Stomach (tissue), 4 donors: Measurements from ENCODE around the gene CLRN3.

Experiments used
- EP300 ChIP-seq: sonication (generic); formaldehyde crosslinking; IDR thresholded peaks from one replicate; pipeline ENCODE4 v1.6.1; 2017; ENCODE audit warnings: antibody characterized with exemption
- POLR2AphosphoS5 ChIP-seq, 3 donors: sonication (generic); formaldehyde crosslinking; IDR thresholded peaks; one replicate each; pipeline ENCODE4 v1.6.1; 2016; ENCODE audit warnings: antibody characterized with exemption in 3 of 3
- TF ChIP-seq, protein P1 (sequence below), 7 experiments: fragments of 450-650 bp in 4 of 7; fragments of 200-600 bp in 3 of 7; sonication (generic) in 3 of 7; IDR thresholded peaks; one replicate each; pipeline ENCODE4 v1.5.1; 2016 to 2019; ENCODE audit warnings: antibody characterized with exemption in 7 of 7, control low read depth in 2 of 7, mild to moderate bottlenecking in 1 of 7

DNA sequence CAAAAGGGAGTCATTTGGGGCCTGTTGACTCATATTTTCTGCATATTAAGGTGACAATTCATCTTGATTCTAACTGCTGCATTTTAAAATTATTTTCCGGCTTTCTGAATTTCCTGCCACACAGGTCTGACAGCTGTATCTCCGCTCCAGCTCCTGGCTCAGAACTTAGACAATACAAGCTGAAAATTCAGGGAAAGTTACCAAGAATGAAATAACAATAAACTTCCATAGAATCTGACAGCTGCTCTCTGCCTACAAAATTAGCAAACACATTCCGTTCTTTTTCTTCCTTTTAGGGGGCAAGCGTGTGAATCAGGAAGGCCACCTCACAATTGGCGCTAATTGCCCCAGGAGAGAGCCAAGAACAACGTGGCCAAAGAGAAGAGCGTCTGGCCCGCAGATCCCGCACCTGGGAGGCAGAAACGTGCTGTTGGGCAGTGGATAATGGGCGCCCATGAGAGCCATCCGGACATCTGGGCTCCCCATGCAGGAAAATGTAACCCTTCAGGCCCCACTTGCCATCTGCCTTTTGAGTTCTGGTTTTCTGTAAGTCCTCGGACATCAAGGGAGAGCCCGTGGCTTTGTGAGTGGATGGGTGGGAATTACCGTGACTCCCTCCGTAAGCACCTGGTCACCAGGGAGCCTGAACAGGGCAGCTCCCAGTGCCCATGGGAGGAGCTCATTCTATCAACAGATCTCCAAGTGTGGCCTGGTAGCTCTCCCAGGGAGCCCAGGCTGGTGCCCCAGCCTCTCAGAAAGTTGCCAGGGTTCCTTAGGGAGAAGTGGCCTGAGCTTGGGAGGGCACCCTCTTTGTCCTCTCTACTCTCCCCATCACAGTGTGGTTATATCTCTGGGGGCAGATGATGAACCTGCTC is 5.0 kb downstream of the CLRN3 start:
- TF ChIP-seq, protein P1, sequence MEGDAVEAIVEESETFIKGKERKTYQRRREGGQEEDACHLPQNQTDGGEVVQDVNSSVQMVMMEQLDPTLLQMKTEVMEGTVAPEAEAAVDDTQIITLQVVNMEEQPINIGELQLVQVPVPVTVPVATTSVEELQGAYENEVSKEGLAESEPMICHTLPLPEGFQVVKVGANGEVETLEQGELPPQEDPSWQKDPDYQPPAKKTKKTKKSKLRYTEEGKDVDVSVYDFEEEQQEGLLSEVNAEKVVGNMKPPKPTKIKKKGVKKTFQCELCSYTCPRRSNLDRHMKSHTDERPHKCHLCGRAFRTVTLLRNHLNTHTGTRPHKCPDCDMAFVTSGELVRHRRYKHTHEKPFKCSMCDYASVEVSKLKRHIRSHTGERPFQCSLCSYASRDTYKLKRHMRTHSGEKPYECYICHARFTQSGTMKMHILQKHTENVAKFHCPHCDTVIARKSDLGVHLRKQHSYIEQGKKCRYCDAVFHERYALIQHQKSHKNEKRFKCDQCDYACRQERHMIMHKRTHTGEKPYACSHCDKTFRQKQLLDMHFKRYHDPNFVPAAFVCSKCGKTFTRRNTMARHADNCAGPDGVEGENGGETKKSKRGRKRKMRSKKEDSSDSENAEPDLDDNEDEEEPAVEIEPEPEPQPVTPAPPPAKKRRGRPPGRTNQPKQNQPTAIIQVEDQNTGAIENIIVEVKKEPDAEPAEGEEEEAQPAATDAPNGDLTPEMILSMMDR (IDR thresholded peaks at IDR 0.05), result no peak
- TF ChIP-seq POLR2AphosphoS5 (IDR thresholded peaks at IDR 0.05), result no peak
- no peak for TF ChIP-seq EP300
